COLO829 (cell line): ENCODE results near the gene SLC17A3.

Source experiments
- DNase-seq: peaks from one replicate; pipeline ENCODE4 v3.0.0; 2012; ENCODE audit warnings: low spot score

Gene SLC17A3

GRCh38 chr6:25835442-25836283 is 38.4 kb downstream of the SLC17A3 start:
- DNase-seq: no peak

- peak; percentile 89 for DNase-seq
Measured at GRCh38 chr6:25834950-25835349, 39.1 kb downstream of the SLC17A3 start.

GRCh38 chr6:25833136-25833535 is 40.9 kb downstream of the SLC17A3 start:
- no peak for DNase-seq

GRCh38 chr6:25832670-25833069 is 41.4 kb downstream of the SLC17A3 start:
- DNase-seq: no peak

- DNase-seq: no peak
Measured at GRCh38 chr6:25832307-25832662, 41.8 kb downstream of the SLC17A3 start.

- no peak for DNase-seq
Measured at GRCh38 chr6:25831532-25832306, 42.3 kb downstream of the SLC17A3 start, which contains the start of gene SLC17A1. SLC17A1 (minus strand) TSS chr6:25832052; CDS start chr6:25830557, 1,495 bp downstream.

GRCh38 chr6:25830458-25830857 is 43.6 kb downstream of the SLC17A3 start:
- no peak for DNase-seq

GRCh38 chr6:25829375-25829774 is 44.7 kb downstream of the SLC17A3 start:
- DNase-seq: no peak

- no peak for DNase-seq
Measured at GRCh38 chr6:25821341-25821740, 52.7 kb downstream of the SLC17A3 start.

GRCh38 chr6:25816252-25816651 is 57.8 kb downstream of the SLC17A3 start:
- DNase-seq: no peak

GRCh38 chr6:25815194-25815593 is 58.8 kb downstream of the SLC17A3 start:
- DNase-seq: no peak

- no peak for DNase-seq
Measured at GRCh38 chr6:25804804-25805203, 69.2 kb downstream of the SLC17A3 start.

- no peak for DNase-seq
Measured at GRCh38 chr6:25801436-25801835, 72.6 kb downstream of the SLC17A3 start.
